HCT116 (cell line): ENCODE results near the gene HMGB1.

Experiments
- CBX3 ChIP-seq: IDR thresholded peaks from 2 replicates; pipeline ENCODE4 v1.6.1; 2012; ENCODE audit warnings: low read depth
- EZH2 ChIP-seq: fragments of 200-600 bp; sonication (generic); IDR thresholded peaks from 2 replicates; pipeline ENCODE4 v1.6.1; 2017; ENCODE audit warnings: antibody characterized with exemption, mixed run types
- EZH2phosphoT487 ChIP-seq: fragments of 200-600 bp; IDR thresholded peaks from 2 replicates; pipeline ENCODE4 v1.6.1; 2018; ENCODE audit warnings: antibody characterized with exemption, borderline replicate concordance
- JUND ChIP-seq: IDR thresholded peaks from 2 replicates; pipeline ENCODE4 v1.6.1; 2012
- MAX ChIP-seq: IDR thresholded peaks from 2 replicates; pipeline ENCODE4 v1.6.1; 2012
- POLR2A ChIP-seq: IDR thresholded peaks from 2 replicates; pipeline ENCODE4 v1.7.0; 2011; ENCODE audit warnings: borderline replicate concordance; ENCODE audit not compliant: insufficient read depth, insufficient read length; ENCODE audit errors: extremely low read depth
- POLR2AphosphoS5 ChIP-seq: IDR thresholded peaks from 2 replicates; pipeline ENCODE4 v1.6.1; 2011; ENCODE audit warnings: mild to moderate bottlenecking, low read depth, low read length, moderate library complexity
- RAD21 ChIP-seq: IDR thresholded peaks from 2 replicates; pipeline ENCODE4 v1.6.1; 2012; ENCODE audit warnings: low read depth, mild to moderate bottlenecking
- TCF7L2 ChIP-seq: IDR thresholded peaks from 2 replicates; pipeline ENCODE4 v1.7.0; 2011; ENCODE audit warnings: borderline replicate concordance, inconsistent platforms; ENCODE audit not compliant: insufficient read depth, insufficient read length; ENCODE audit errors: extremely low read depth
- YY1 ChIP-seq: IDR thresholded peaks from 2 replicates; pipeline ENCODE4 v1.6.1; 2011; ENCODE audit warnings: low read length, low read depth, moderate library complexity, mild to moderate bottlenecking; ENCODE audit not compliant: insufficient replicate concordance; ENCODE audit errors: extremely low read depth
- ZFX ChIP-seq: fragments of 450-650 bp; IDR thresholded peaks from 2 replicates; pipeline ENCODE4 v1.6.1; 2017
- TF ChIP-seq, protein P1 (sequence below), 3 experiments: fragments of 200-600 bp in 1 of 3; sonication (generic) in 1 of 3; IDR thresholded peaks in 2 of 3; conservative IDR thresholded peaks in 1 of 3; 2 replicates each; pipeline ENCODE4 v1.5.1; 2012 to 2017; ENCODE audit warnings: low read depth in 2 of 3, low read length in 2 of 3, antibody characterized with exemption in 1 of 3, borderline replicate concordance in 1 of 3, control low read depth in 1 of 3, mild to moderate bottlenecking in 1 of 3, mixed read lengths in 1 of 3, mixed run types in 1 of 3, moderate library complexity in 1 of 3; ENCODE audit not compliant: insufficient read depth in 1 of 3
- TF ChIP-seq, protein P2 (sequence below): IDR thresholded peaks from 2 replicates; pipeline ENCODE4 v1.6.1; 2011; ENCODE audit warnings: mild to moderate bottlenecking, low read length, moderate library complexity; ENCODE audit not compliant: insufficient replicate concordance; ENCODE audit errors: extremely low read depth

DNA sequence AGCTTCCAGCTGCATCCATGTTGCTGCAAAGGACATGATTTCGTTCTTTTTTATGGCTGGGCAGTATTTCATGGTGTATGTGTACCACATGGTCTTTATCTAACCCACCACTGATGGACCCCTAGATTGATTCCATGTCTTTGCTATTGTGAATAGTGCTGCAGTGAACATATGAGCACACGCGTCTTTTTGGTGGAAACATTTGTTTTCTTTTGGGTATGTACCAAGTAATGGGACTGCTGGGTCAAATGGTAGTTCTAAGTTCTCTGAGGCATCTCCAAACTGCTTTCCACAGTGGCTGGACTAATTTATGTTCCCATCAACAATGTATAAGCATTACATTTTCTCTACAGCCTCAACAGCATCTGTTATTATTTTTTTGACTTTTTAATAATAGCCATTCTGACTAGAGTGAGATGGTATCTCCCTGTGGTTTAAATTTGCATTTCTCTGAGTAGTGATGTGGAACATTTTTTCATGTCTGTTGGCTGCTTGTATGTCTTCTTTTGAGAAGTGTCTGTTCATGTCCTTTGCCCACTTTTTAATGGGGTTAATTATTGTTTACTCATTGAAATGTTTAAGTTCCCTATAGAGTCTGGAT lies 50.2 kb downstream of the HMGB1 start:
- TF ChIP-seq POLR2A = no peak
- no peak for TF ChIP-seq EZH2phosphoT487
- TF ChIP-seq, protein P1, sequence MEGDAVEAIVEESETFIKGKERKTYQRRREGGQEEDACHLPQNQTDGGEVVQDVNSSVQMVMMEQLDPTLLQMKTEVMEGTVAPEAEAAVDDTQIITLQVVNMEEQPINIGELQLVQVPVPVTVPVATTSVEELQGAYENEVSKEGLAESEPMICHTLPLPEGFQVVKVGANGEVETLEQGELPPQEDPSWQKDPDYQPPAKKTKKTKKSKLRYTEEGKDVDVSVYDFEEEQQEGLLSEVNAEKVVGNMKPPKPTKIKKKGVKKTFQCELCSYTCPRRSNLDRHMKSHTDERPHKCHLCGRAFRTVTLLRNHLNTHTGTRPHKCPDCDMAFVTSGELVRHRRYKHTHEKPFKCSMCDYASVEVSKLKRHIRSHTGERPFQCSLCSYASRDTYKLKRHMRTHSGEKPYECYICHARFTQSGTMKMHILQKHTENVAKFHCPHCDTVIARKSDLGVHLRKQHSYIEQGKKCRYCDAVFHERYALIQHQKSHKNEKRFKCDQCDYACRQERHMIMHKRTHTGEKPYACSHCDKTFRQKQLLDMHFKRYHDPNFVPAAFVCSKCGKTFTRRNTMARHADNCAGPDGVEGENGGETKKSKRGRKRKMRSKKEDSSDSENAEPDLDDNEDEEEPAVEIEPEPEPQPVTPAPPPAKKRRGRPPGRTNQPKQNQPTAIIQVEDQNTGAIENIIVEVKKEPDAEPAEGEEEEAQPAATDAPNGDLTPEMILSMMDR (IDR thresholded peaks at IDR 0.05 in 2 of 3, conservative IDR thresholded peaks at IDR 0.05 in 1 of 3; ENCODE audit: borderline replicate concordance in 1 of 3, insufficient read depth in 1 of 3, low read depth in 2 of 3, low read length in 2 of 3) = no peak
- TF ChIP-seq POLR2AphosphoS5 = no peak
- no peak for TF ChIP-seq YY1
- TF ChIP-seq JUND = no peak
- TF ChIP-seq MAX = no peak
- TF ChIP-seq RAD21 = no peak
- TF ChIP-seq EZH2 = no peak
- TF ChIP-seq, protein P2, sequence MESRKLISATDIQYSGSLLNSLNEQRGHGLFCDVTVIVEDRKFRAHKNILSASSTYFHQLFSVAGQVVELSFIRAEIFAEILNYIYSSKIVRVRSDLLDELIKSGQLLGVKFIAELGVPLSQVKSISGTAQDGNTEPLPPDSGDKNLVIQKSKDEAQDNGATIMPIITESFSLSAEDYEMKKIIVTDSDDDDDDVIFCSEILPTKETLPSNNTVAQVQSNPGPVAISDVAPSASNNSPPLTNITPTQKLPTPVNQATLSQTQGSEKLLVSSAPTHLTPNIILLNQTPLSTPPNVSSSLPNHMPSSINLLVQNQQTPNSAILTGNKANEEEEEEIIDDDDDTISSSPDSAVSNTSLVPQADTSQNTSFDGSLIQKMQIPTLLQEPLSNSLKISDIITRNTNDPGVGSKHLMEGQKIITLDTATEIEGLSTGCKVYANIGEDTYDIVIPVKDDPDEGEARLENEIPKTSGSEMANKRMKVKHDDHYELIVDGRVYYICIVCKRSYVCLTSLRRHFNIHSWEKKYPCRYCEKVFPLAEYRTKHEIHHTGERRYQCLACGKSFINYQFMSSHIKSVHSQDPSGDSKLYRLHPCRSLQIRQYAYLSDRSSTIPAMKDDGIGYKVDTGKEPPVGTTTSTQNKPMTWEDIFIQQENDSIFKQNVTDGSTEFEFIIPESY = no peak
- no peak for TF ChIP-seq TCF7L2
- TF ChIP-seq ZFX = no peak
- TF ChIP-seq CBX3 = no peak
